Fibroblast of mammary gland (primary cell): ENCODE data around the gene SELPLG.
A peak's percentile ranks its signal among the peaks of the same experiment; 100 is the strongest.

Source experiments
- DNase-seq: peaks from one replicate; pipeline ENCODE4 v3.0.0-alpha.2; 2010; ENCODE audit warnings: low read depth
- H3K4me3 ChIP-seq: 2 replicates; pipeline ENCODE4 v1.5.1; 2011; ENCODE audit warnings: low read depth, mild to moderate bottlenecking, low read length, moderate library complexity; ENCODE audit not compliant: control insufficient read depth
- CTCF ChIP-seq: conservative IDR thresholded peaks from 2 replicates; pipeline ENCODE4 v1.5.1; 2011; ENCODE audit warnings: low read depth, low read length, inconsistent platforms; ENCODE audit not compliant: control insufficient read depth, insufficient read depth

The SELPLG gene

GRCh38 chr12:108616941-108617858 lies 16.5 kb downstream of the SELPLG start:
- peak; percentile 50 for DNase-seq
- TF ChIP-seq CTCF, result no peak
- no peak overlapping the region for H3K4me3 ChIP-seq

GRCh38 chr12:108616359-108616758 lies 17.3 kb downstream of the SELPLG start:
- DNase-seq, result no peak
- no peak overlapping the region for H3K4me3 ChIP-seq
- no peak for TF ChIP-seq CTCF

GRCh38 chr12:108615918-108616317 lies 17.8 kb downstream of the SELPLG start:
- no peak for DNase-seq
- no peak overlapping the region for H3K4me3 ChIP-seq
- TF ChIP-seq CTCF, result no peak

- no peak for TF ChIP-seq CTCF
- no peak for DNase-seq
- no peak overlapping the region for H3K4me3 ChIP-seq
Measured at GRCh38 chr12:108614639-108615038, 19.1 kb downstream of the SELPLG start.

GRCh38 chr12:108614041-108614440 lies 19.7 kb downstream of the SELPLG start:
- DNase-seq, result no peak
- no peak for TF ChIP-seq CTCF

GRCh38 chr12:108613548-108613947 lies 20.1 kb downstream of the SELPLG start:
- TF ChIP-seq CTCF, result no peak
- H3K4me3 ChIP-seq, result no peak overlapping the region
- no peak for DNase-seq

More at GRCh38 chr12:108614041-108614440, 19.7 kb downstream of the SELPLG start:
- no peak overlapping the region for H3K4me3 ChIP-seq

GRCh38 chr12:108612788-108613282 lies 20.9 kb downstream of the SELPLG start:
- no peak for TF ChIP-seq CTCF
- H3K4me3 ChIP-seq, result no peak overlapping the region
- no peak for DNase-seq
